GM23338 (cell line): Measurements from ENCODE around the gene ASCL5. TPM values are rescaled to one million over a fixed set of nuclear protein-coding genes. Genes with fewer than 3 reads are reported as not detected.

Experiments used
- ATAC-seq: fragments of 200-7000 bp; cut with Tn5 transposase; 3 replicates; pipeline ENCODE4 v1.9.1; 2020
- DNase-seq: peaks from one replicate; pipeline ENCODE4 v3.0.0-alpha.2; 2015; ENCODE audit warnings: low spot score
- H2AFZ ChIP-seq: fragments of 200-600 bp; sonication (generic); 2 replicates; pipeline ENCODE4 v1.8.0; 2016; ENCODE audit warnings: antibody characterized with exemption, mild to moderate bottlenecking, moderate library complexity
- H3F3A ChIP-seq: fragments of 200-600 bp; sonication (generic); replicated peaks from 2 replicates; pipeline ENCODE4 v1.8.0; 2017; ENCODE audit warnings: antibody characterized with exemption, mixed run types, low read depth
- H3K27ac ChIP-seq: fragments of 200-600 bp; sonication (generic); 2 replicates; pipeline ENCODE4 v1.6.1; 2016; ENCODE audit warnings: low read depth
- H3K27me3 ChIP-seq: fragments of 200-600 bp; sonication (generic); 2 replicates; pipeline ENCODE4 v1.8.0; 2016; ENCODE audit warnings: mild to moderate bottlenecking, mixed run types, moderate library complexity; ENCODE audit not compliant: insufficient read depth
- H3K36me3 ChIP-seq: fragments of 200-600 bp; sonication (generic); 2 replicates; pipeline ENCODE4 v1.8.0; 2016; ENCODE audit warnings: mild to moderate bottlenecking; ENCODE audit not compliant: insufficient read depth
- H3K4me1 ChIP-seq: fragments of 200-600 bp; sonication (generic); 2 replicates; pipeline ENCODE4 v1.8.0; 2016; ENCODE audit warnings: mild to moderate bottlenecking, moderate library complexity; ENCODE audit not compliant: insufficient read depth
- H3K4me2 ChIP-seq: fragments of 200-600 bp; sonication (generic); 2 replicates; pipeline ENCODE4 v1.7.1; 2017; ENCODE audit warnings: mixed run types
- H3K4me3 ChIP-seq: fragments of 200-600 bp; sonication (generic); 2 replicates; pipeline ENCODE4 v1.6.1; 2016; ENCODE audit warnings: mixed run types
- H3K79me2 ChIP-seq: fragments of 200-600 bp; sonication (generic); replicated peaks from 2 replicates; pipeline ENCODE4 v1.8.0; 2017; ENCODE audit warnings: mild to moderate bottlenecking; ENCODE audit not compliant: insufficient read depth
- H3K9me2 ChIP-seq: fragments of 200-600 bp; sonication (generic); 2 replicates; pipeline ENCODE4 v1.8.0; 2017; ENCODE audit not compliant: insufficient read depth
- H4K20me1 ChIP-seq: fragments of 200-600 bp; sonication (generic); replicated peaks from 2 replicates; pipeline ENCODE4 v1.8.0; 2017; ENCODE audit warnings: mild to moderate bottlenecking; ENCODE audit not compliant: insufficient read depth
- H3K27ac Mint-ChIP-seq: 2 replicates; pipeline ENCODE4 v1.8.0; 2020; ENCODE audit warnings: inconsistent platforms, mild to moderate bottlenecking, moderate library complexity, mixed read lengths
- H3K27me3 Mint-ChIP-seq: 3 replicates; pipeline ENCODE4 v1.8.0; 2022; ENCODE audit warnings: low read depth, mild to moderate bottlenecking, moderate library complexity, mixed read lengths, inconsistent platforms; ENCODE audit not compliant: insufficient read depth, poor library complexity
- H3K36me3 Mint-ChIP-seq: 3 replicates; pipeline ENCODE4 v1.8.0; 2021; ENCODE audit warnings: low read depth, mild to moderate bottlenecking, inconsistent platforms, moderate library complexity, mixed read lengths
- H3K4me1 Mint-ChIP-seq: 3 replicates; pipeline ENCODE4 v1.8.0; 2020; ENCODE audit warnings: mild to moderate bottlenecking, inconsistent platforms, mixed read lengths
- H3K4me3 Mint-ChIP-seq: 3 replicates; pipeline ENCODE4 v1.8.0; 2021; ENCODE audit warnings: moderate library complexity, mild to moderate bottlenecking, inconsistent platforms, mixed read lengths
- H3K9me3 Mint-ChIP-seq: 3 replicates; pipeline ENCODE4 v1.8.0; 2020; ENCODE audit warnings: moderate library complexity, mild to moderate bottlenecking, inconsistent platforms, mixed read lengths
- CREB1 ChIP-seq: fragments of 250-450 bp; sonication (Bioruptor Pico); IDR thresholded peaks from 2 replicates; pipeline ENCODE4 v1.5.0; 2020; ENCODE audit warnings: low read depth, mild to moderate bottlenecking, moderate library complexity
- CTCF ChIP-seq, 2 experiments: fragments of 200-600 bp in 1 of 2; sonication (generic) in 1 of 2; conservative IDR thresholded peaks; 2 replicates each; pipeline versions ENCODE4 v1.5.1 to v1.6.1; 2016 to 2017; ENCODE audit warnings: antibody characterized with exemption in 2 of 2, low read depth in 2 of 2, mild to moderate bottlenecking in 2 of 2, moderate library complexity in 1 of 2
- EZH2 ChIP-seq: fragments of 200-600 bp; sonication (generic); IDR thresholded peaks from one replicate; pipeline ENCODE4 v1.8.0; 2017; ENCODE audit warnings: antibody characterized with exemption, mild to moderate bottlenecking, low read depth; ENCODE audit not compliant: unreplicated experiment
- EZH2phosphoT487 ChIP-seq: fragments of 200-600 bp; sonication (generic); IDR thresholded peaks from one replicate; pipeline ENCODE4 v1.8.1; 2018; ENCODE audit warnings: antibody characterized with exemption; ENCODE audit not compliant: unreplicated experiment
- JUNB ChIP-seq: IDR thresholded peaks from one replicate; pipeline ENCODE4 v1.6.1; 2016; ENCODE audit warnings: antibody characterized with exemption; ENCODE audit not compliant: unreplicated experiment
- POLR2AphosphoS5 ChIP-seq: IDR thresholded peaks from 2 replicates; pipeline ENCODE4 v1.6.1; 2016; ENCODE audit warnings: antibody characterized with exemption, low read depth
- ZNF114 ChIP-seq: fragments of 250-450 bp; sonication (Bioruptor Pico); IDR thresholded peaks from 2 replicates; pipeline ENCODE4 v1.5.0; 2020; ENCODE audit warnings: mild to moderate bottlenecking, moderate library complexity
- ZNF331 ChIP-seq: fragments of 250-450 bp; sonication (Bioruptor Pico); IDR thresholded peaks from 2 replicates; pipeline ENCODE4 v1.5.0; 2020; ENCODE audit warnings: low read depth, mild to moderate bottlenecking, moderate library complexity
- polyA plus RNA-seq: library from polyadenylated mRNA; unstranded; fragments of >200 nt; fragmentation: Nextera tagmentation; extraction: Ambion mirVana; gene quantifications from 2 replicates; pipeline ENCODE4 v1.2.1, GENCODE V29; 2016
- total RNA-seq: library from RNA; depleted of rRNA; stranded (reverse); fragments of >200 nt; shearing (Covaris generic); gene quantifications from 2 replicates; pipeline ENCODE4 v1.2.3, GENCODE V29; 2014
- TF ChIP-seq, protein P1 (sequence below): IDR thresholded peaks from 2 replicates; pipeline ENCODE4 v1.6.1; 2016; ENCODE audit warnings: antibody characterized with exemption

Gene ASCL5
- total and polyA plus RNA-seq, 2 experiments from 2014 or later: not detected

GRCh38 chr1:201123866-201124265 lies 3.1 kb downstream of the ASCL5 start:
- no peak for DNase-seq
- H3K79me2 ChIP-seq: no peaks in the 10 kb centered on the region
- no peak overlapping the region for H2AFZ ChIP-seq
- Mint-ChIP-seq H3K36me3 (no peaks in the 10 kb centered on the region; the same call in 2 of the 3 replicates), H3K4me3 (no peak overlapping the region), H3K27me3 (peaks cover 19% of the 10 kb centered on the region), H3K27ac (no peak overlapping the region), H3K4me1 (peaks cover 21% of the 10 kb centered on the region), H3K9me3 (no peaks in the 10 kb centered on the region)
- no peaks in the 10 kb centered on the region for H3K36me3 ChIP-seq
- no peak overlapping the region for H3K4me2 ChIP-seq
- no peaks in the 10 kb centered on the region for H3K27me3 ChIP-seq
- H4K20me1 ChIP-seq: no peaks in the 10 kb centered on the region; the same call in 1 of the 2 replicates
- H3K4me1 ChIP-seq: peaks cover 8% of the 10 kb centered on the region
- no peaks in the 10 kb centered on the region for H3F3A ChIP-seq
- no peak overlapping the region for H3K27ac ChIP-seq
- no peak overlapping the region for H3K4me3 ChIP-seq
- TF ChIP-seq ZNF114 (CRISPR knock-in tag) (no peak), JUNB (no peak), EZH2phosphoT487 (no peak), POLR2AphosphoS5 (no peak), CREB1 (CRISPR knock-in tag) (no peak), ZNF331 (CRISPR knock-in tag) (no peak), CTCF (conservative IDR thresholded peaks at IDR 0.05; ENCODE audit: low read depth in 2 of 2) (no peak), EZH2 (no peak)
- TF ChIP-seq, protein P1, sequence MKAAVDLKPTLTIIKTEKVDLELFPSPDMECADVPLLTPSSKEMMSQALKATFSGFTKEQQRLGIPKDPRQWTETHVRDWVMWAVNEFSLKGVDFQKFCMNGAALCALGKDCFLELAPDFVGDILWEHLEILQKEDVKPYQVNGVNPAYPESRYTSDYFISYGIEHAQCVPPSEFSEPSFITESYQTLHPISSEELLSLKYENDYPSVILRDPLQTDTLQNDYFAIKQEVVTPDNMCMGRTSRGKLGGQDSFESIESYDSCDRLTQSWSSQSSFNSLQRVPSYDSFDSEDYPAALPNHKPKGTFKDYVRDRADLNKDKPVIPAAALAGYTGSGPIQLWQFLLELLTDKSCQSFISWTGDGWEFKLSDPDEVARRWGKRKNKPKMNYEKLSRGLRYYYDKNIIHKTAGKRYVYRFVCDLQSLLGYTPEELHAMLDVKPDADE: no peak
- no peaks in the 10 kb centered on the region for H3K9me2 ChIP-seq
- no peak for ATAC-seq

- ATAC-seq (no peak), DNase-seq (no peak)
- H3K9me2 ChIP-seq: no peaks in the 10 kb centered on the region
- H3K4me2 ChIP-seq: no peak overlapping the region
- peaks cover 14% of the 10 kb centered on the region for H3K27me3 Mint-ChIP-seq
- no peaks in the 10 kb centered on the region for H3K79me2 ChIP-seq
- H3K4me1 ChIP-seq: peaks cover 8% of the 10 kb centered on the region
- no peak overlapping the region for H3K27ac ChIP-seq
- no peak for TF ChIP-seq ZNF331 (CRISPR knock-in tag)
- no peak for TF ChIP-seq EZH2
- H3K27ac Mint-ChIP-seq: no peak overlapping the region
- no peaks in the 10 kb centered on the region for H3K9me3 Mint-ChIP-seq
- no peaks in the 10 kb centered on the region; the same call in 1 of the 2 replicates for H4K20me1 ChIP-seq
- no peaks in the 10 kb centered on the region for H3K36me3 Mint-ChIP-seq
- no peaks in the 10 kb centered on the region for H3K27me3 ChIP-seq
- peaks cover 19% of the 10 kb centered on the region for H3K4me1 Mint-ChIP-seq
- H3K4me3 Mint-ChIP-seq: no peak overlapping the region
- no peaks in the 10 kb centered on the region for H3F3A ChIP-seq
- H2AFZ ChIP-seq: no peak overlapping the region
- H3K4me3 ChIP-seq: no peak overlapping the region
- no peaks in the 10 kb centered on the region for H3K36me3 ChIP-seq
Measured at GRCh38 chr1:201122321-201122957, 4.5 kb downstream of the ASCL5 start.
